NCI-H2196 treated with DMSO at 0.1 percent for 48 hours (cell line): Measurements from ENCODE around the gene PRPS1.
A peak's percentile ranks its signal among the peaks of the same experiment; 100 is the strongest.
"Not testable (repeated sequence)": the region's sequence is repeated elsewhere in the genome, so short reads cannot be mapped to it uniquely, and the experiment has no call there.

Experiments used
- DNase-seq: peaks from one replicate; lab custom pipeline; 2025; ENCODE audit not compliant: unreplicated experiment; lab: John Stamatoyannopoulos, UW

The PRPS1 gene

GRCh38 chrX:107629540-107629909, 1.2 kb downstream of the PRPS1 start:
- no peak for DNase-seq

GRCh38 chrX:107630031-107630689, 1.9 kb downstream of the PRPS1 start:
- DNase-seq = no peak

GRCh38 chrX:107632346-107632745, 4.0 kb downstream of the PRPS1 start:
- no peak for DNase-seq

GRCh38 chrX:107646735-107647134, 18.4 kb downstream of the PRPS1 start:
- DNase-seq = no peak

GRCh38 chrX:107648332-107648731, 20.0 kb downstream of the PRPS1 start:
- no peak for DNase-seq

- no peak for DNase-seq
Observed at GRCh38 chrX:107654566-107654871, 26.2 kb downstream of the PRPS1 start.

GRCh38 chrX:107654872-107655761, 26.8 kb downstream of the PRPS1 start:
- no peak for DNase-seq

GRCh38 chrX:107656978-107657377, 28.7 kb downstream of the PRPS1 start:
- DNase-seq = no peak

GRCh38 chrX:107658660-107659059, 30.4 kb downstream of the PRPS1 start:
- no peak for DNase-seq

- no peak for DNase-seq
Observed at GRCh38 chrX:107659286-107659685, 31.0 kb downstream of the PRPS1 start.

- DNase-seq = peak; percentile 3
Observed at GRCh38 chrX:107659768-107660167, 31.5 kb downstream of the PRPS1 start.

- no peak for DNase-seq
Observed at GRCh38 chrX:107662145-107662544, 33.8 kb downstream of the PRPS1 start.

- no peak for DNase-seq
Observed at GRCh38 chrX:107662824-107663223, 34.5 kb downstream of the PRPS1 start.

GRCh38 chrX:107666931-107667330, 38.6 kb downstream of the PRPS1 start:
- no peak for DNase-seq

- no peak for DNase-seq
Observed at GRCh38 chrX:107667426-107667825, 39.1 kb downstream of the PRPS1 start.

- DNase-seq = not testable (repeated sequence)
Observed at GRCh38 chrX:107668710-107669109, 40.4 kb downstream of the PRPS1 start.

GRCh38 chrX:107669261-107669660, 41.0 kb downstream of the PRPS1 start:
- DNase-seq = no peak

GRCh38 chrX:107669885-107670628, 41.7 kb downstream of the PRPS1 start:
- DNase-seq = no peak

- not testable (repeated sequence) for DNase-seq
Observed at GRCh38 chrX:107671256-107671655, 42.9 kb downstream of the PRPS1 start.

GRCh38 chrX:107672955-107673378, 44.7 kb downstream of the PRPS1 start:
- peak; percentile 16 for DNase-seq

GRCh38 chrX:107673431-107673830, 45.1 kb downstream of the PRPS1 start:
- no peak for DNase-seq
